ENCODE results near the gene PWWP2B.

PWWP2B gene

DNA sequence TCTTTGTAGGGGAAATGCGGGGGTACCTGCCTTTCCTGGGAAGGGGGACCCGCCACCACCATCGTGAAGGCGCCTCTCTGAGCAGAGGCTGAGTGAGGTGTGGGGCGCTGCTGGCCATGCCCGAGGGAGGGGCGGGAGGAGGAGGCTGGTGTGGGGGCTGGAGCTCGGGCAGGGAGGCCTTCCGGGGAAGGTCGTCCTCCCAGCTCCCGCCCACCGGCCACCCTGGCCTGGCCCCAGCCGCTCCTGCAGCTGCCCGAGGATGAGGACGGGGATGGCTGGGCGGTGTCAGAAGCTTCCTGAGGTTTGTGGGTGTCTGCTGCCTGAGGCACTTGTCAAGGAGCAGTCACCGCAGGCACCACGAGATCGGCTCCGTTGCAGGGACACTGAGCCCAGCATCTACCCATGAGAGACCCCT lies 11.4 kb downstream of the PWWP2B start:
- DNase-seq, result no peak

DNA sequence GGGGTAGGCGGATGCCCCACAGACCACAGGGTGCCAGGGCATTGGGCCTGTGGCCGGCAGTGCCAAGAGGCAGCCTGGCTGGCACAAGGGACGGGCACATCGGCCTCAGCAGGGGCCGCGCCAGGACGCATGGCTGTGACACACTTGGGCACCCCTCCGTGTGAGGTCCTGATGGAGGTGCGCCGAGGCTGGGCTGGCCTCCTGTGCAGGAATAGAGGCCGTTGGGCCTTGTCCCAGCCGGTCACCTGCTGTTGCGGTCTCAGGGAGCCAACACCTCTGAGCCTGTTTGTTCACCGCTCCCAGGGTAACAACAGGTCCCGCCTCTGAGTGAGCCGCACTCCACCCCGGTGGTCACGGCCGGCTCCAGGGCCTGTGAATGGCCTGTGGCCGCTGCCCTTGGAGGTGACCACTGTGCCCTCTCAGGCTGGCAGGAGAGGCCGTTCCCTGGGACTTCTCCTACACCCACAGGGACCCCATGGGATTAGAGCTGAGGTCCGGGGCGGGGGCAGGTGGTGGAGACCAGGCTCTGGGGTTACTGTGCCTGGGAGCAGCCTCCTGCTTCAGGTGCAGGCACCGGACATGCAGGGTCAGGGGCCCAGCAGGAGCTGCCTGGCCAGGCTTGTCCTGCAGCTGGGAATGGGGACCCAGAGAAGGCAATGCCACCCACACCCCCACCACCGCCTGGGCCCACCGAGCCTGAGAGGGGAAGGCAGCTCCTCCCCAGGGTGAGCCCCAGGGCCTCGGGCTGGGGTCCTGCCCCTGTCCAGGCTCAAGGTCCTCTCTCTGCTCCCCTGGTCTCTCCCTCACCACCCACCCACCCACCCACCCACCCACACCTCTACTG lies 12.0 kb downstream of the PWWP2B start:
- DNase-seq, result no peak

DNA sequence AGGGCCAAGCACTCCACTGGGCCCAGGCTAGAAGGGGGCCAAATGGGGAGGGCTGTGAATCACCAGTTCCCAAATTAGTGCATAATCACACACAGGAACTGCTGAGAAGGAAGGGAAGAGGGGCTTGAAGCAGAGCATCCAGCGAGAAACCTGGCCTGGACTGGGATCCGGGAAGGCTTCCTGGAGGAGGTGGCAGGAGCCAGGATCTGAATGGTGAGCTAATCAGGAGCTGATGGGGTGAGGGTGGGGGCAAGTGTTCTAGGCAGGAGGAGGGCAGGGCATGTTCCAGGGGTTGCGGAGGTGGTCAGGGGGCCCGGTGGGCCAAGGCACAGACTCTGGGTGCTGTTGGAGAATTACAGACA lies 12.6 kb downstream of the PWWP2B start:
- DNase-seq, result no peak

DNA sequence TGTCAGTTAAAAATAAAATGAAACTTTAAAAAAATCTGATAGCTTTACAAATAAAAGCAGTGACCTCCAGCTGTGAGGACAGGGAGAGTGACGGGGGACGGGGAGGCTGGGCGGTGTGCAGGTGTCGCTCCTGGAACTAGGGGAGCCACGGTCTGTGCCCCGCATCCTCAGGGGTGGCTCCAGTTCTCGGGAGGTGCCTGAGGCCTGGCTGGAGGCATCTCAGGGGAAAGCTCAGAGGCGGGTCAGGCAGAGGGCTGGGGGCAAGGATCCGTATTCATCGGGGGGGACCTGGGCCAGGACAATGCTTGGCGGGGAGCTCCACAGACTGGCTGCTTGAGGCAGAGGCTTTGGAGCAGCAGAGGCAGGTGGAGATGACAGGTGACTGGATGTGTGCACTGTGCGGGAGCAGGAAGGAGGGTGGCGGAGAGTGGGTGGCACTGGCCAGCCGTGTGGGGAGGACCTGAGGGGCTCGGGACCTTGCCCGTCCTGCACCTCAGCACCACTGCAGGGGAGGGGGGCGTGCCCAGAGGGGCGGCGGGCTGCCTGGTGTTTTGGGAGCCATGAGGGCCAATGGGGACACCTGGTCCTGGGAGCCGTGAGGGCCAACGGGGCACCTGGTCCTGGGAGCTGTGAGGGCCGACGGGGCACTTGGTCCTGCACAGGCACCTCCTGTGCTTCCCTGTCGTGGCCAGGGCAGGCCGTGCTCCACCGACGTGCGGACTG lies 13.2 kb downstream of the PWWP2B start:
- DNase-seq, result no peak

DNA sequence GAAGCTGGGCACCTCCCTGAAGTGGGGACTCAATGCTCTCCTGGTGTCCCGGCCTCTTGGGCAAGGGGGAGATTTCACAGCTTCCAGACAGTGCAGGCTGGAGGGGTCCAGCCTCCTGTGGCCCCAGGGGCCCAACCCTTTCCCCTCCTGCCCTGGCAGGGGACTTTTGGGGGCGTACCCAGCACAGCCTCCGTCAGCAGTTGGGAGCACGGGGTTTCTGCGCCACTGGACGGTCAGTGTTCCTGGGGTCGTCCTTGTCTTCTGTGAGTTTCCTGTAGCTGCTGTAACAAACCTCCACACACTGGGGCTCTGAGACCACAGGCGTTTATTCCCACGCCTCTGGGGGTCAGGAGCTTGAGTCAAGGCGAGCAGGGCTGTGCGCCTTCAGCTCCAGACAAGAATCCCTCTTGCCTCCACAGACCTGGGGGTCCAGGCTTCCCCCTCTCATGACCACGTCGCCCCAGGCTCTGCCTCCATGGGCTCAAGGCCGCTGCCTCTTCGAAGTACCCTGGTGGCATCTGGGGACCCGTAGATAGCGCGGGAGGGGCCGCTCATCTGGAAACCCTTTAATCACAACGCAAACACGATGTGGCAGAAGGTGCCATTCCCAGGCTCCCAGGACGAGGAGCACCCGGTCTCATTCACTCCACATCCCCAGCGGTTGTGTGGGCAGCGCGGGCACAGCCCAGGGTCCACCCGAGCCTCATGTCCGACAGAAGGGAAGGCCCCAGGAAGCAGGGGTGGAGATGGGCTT lies 14.0 kb downstream of the PWWP2B start:
- no peak for DNase-seq

DNA sequence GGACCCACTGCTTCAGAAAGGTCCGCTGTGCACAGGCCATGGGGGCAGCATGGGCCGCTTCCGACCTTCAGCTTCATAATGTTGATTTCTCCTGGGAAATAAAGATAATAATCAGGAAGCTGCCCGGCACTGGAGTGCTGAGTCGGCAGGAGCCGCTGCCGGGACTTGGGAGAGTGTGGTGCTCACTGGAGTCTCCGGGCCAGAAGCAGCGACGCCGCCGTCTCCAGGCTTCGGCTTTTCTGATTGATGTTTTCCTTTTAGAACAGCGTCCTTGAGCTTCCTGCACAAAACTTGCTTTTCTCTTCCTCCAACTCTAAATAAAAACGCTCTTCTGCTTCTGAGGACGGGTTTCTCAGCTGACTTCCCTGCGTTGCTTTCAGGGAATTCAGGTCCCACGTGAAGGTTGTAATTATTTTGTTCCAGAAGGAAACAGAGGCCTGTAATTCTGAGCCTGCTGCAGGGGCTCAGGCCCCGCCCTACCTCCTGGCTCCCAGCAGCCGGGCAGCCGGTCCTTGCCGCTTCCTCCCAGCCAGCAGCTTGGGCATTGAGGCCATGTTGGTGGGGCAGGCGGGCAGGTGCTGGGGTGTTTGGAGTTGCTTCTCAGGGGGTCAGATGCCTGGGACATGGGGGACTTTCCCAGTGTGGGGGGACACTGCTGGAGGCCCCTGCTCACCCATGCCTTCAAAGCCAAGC lies 14.7 kb downstream of the PWWP2B start:
- no peak for DNase-seq

DNA sequence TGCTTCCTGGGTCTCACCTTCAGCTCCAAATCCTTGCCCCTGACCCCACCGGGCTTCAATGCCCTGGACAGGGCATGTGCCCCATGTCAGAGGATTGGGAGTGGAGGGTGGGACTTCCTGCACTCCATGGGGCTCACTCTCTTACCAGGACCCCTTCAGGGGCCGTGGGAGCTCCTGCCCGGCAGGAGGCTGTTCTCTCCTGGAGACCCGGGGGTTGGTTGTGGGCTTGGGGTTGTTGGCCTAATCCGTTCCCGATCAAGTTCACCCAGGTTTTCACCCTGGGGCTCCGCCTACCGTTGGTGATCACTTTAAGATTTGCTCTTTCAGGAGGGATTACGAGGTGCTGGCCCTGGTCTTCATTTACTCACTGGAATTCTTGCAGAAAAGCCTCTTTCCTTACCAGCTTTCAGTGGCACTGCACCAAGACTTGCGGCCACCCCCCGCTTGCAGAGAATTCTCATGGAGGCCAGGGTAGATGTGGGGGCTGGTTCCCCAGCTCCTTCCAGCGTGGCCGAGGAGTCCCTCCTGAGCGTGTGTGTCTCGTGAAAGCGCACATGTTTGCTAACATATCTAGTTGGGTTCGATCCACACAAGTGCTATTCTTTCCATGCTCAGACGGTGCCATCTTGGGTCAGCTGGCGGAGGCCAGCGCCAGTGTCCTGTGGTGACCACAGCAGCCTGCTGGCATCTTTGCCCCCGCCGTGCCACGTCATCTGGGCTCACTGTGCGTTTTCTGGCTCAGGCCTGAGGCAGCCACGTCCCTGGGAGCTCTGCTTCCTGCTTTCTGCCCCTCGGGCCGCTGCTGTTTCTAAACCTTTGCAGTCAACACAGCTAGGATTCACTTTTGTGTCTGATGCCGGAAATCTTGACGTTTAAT lies 15.6 kb downstream of the PWWP2B start:
- DNase-seq, result no peak

DNA sequence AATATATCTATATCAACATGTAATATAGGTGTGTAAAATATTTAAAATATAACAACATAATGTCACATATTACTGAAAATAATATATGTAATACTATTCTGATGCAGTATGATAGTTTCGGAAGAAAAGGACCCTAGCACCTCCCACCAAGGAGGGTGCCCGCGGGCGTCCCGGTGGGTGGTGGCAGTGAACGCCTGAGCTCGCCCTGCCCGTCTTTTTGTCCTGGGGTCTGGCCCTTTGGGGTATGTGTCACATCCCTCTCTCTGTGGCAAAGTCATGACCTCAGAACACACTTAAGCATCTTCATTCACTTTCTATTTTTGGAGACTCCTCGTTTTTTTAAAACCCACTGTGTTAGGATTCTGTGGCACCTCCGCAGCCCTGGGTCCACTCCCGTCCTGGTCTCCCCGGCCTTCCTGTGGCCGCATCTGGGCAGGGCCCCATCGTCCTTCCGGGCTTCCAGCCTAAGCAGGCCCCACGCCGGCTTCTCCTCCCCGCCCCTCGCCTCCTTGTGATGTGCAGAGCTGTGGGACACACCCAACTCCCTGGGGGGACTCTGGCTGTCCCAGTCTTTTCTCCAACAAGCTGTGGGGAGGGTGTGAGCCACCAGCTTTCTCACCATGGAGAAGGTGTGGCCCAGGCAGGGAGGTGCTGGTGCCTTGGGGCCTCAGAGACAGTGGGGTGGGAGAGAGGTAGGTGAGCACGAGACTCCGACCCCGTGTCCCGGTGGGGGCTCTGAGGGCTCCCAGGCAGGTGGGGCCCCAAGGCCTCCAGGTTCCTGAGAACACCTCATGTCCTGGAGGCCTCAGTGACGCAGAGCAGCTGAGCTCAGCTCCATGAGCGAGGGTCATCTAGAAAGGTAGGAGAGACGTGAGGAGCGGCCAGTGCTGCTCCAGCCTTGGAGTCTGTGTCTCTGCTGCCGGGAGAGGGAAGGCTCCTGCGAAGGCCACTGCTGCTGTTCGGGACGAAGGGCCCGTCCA lies 16.5 kb downstream of the PWWP2B start:
- no peak for DNase-seq

DNA sequence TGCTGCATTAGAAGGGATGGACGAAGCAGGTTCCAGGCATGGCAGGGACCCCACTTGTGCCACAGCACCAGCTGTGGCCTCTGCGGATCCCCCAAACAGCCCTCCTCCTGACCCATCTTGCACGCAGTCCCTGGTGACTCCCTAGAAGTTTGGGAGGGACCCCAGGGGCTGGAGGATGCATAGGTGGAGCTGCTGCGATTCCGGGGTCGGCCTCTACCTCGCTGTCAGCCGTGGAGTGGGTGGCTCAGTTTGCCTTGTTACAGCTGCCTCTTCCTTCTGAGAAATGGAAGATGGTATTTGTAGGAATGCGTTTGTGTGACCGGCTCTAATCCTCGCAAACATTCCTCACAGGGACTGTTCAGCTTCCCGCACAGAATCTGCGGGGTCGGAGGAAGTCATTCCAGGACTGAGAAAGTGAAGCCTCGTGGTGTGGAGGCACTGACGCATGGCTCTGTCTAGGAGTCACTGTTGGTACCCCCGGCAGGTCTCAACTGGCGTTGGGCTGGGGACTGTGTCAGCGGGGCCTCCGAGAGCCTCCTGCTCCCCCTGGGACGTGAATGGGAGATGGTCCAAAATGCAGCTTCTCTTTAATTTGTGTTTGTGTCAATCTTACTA lies 17.5 kb downstream of the PWWP2B start:
- DNase-seq, result no peak

DNA sequence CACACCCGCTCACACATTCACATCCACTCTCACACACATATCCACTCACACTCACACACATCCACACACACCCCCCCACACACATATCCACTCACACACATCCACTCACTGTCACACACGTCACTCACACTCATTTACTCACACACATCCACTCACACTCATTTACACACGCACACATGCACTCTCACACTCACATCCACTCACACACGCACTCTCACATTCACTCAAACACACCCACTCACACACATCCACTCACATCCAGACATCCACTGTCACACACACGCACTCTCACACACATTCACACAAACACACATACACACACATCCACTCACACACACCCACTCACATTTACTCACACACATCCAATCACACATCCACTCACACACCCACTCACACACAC lies 18.3 kb downstream of the PWWP2B start:
- DNase-seq, result no peak

DNA sequence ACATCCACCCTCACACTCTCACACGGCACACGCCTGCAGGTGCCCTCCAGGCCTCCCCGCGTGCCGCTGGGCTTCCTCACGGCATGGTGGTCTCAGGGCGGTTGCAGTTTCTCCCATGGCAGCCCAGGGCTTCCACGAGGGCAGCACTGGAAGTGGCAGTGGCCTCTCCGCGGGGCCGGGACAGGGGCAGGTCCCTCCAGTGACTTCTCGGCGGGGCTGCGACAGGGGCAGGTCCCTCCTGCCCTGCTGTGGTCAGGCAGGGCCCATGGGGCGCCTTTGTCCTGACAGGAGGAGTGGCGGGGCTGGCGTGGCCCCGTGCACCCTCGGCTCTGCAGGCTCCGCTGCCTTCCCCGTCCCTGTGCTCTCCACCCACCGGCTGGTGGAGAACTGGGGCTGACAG lies 19.0 kb downstream of the PWWP2B start:
- no peak for DNase-seq

DNA sequence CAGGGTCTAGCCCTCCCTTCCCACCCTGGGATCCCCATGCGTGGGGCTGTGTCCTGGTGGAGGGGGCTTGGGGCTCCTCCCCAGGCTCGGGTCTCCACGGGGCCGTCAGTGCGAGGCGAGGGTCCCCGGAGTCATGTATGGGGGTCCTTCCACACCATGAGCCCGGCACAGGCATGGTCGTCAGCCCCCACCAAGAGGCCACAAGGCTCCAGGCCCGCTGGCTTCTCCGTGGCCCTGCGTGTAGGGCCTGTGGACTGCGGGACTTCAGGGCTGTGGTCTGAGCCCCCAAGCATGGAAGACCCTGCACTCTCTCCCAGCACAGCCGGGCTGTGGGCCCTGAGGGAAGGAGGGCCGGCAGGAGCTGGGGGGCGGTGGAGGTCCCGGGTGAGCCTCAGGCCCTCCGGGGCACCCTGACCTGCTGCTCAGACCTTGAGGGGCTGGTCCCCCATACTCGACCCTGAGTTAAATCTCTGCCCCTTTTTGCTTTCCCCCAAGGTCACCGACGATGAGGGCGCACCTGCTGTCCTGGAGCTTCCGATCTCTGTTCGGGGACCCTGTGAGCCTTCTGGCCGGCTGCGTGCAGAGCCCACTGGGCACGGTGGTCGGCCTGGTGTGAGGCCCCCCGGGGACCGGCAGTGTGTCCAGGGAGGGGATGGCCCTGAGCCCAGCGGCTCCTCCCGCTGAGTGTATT lies 19.7 kb downstream of the PWWP2B start:
- DNase-seq, result no peak

DNA sequence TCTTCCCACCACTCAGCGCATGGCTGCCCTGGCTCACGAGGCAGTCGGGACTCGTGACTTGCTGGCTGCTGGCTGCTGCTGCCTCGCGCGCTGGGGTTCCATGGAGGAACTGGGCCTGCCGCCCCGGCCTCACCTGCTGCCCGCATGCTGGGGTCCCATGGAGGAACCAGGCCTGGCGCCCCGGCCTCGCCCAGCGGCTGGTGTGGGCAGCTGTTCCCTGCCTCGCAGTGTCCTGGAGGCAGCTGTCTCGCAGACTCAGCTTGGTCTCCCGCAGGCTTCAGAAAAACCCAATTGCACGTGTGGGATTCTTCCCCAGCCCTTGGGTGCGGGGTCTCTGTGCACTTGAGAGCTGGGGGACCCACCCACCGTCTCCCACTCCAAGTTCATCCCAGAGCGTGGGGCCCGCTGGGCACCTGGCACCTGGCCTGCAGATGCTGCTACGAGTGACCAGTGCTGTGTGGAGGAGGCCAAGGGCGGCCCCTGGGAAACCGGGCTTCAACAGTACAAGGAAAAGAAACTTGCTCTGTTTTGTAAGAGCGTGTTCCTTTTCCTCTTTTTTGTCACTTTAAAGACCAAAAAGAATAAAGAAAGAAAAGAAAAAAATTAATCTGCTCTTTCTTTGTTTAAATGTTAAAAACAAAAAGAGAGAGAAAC lies 20.4 kb downstream of the PWWP2B start:
- DNase-seq, result no peak

DNA sequence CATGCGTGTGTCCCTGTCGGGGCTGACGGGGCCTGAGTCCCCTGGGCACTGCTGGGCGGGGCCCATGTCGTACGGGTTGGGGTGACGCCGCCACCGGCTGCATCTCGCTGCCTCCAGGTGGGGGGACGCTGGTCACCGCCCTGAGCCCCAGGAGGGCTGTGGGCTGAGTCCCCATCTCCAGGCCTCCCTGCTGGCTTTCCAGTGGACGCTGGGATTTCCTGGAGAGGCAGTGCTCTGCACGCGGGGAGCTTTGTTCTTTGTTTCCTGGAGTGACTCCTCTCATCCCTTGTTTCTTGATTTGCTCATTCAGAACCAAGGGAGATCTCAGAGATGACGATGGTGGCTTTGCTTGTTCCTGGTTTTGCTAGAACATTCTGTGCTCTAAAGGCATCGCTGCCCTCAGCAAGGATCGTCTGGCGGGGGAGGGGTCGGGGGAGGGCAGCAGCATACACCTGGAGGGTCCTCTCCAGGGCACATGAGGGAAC lies 21.0 kb downstream of the PWWP2B start:
- DNase-seq, result no peak

DNA sequence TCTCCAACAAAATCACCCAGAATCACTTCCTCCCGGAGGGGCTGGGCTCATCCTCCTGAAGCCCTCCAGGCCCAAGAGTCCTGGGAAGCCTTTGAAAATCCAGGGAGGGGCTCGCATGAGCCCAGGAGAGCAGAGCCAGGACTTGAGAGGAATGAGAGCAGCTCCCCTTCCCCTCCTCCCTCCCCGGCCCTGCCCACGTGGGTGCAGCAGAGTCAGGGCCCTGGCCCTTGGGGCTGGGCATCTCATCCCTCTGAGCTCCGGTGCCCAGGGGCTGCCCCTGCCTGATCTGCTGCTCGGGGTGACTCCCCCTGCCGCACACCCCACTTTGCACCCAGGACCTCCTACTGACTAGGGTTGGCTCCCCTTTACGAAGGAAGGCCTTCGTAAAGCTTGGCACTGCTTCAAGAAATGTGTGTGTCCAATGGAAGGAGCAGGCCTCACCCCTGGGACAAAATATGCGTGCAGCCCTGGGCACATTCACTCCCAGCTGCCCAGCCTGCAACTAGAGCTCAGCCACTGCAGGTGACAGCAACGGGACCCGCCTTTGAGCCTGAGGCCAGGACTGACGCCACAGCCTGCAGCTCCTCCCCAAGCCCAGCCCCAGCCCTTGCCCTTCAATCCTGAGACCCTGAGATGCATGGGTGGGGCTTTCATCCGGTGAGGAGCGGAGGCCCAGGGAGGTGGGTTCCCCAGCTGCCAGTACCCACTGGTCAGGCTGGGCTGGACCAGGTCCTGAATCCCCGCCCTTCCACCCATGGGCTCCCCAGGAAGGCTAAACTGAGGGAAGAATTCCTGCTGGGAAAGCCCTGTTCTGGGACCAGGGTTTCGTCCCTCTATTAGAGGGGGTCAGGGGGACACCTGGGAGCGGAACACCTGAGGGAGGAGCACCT lies 21.8 kb downstream of the PWWP2B start:
- no peak for DNase-seq

DNA sequence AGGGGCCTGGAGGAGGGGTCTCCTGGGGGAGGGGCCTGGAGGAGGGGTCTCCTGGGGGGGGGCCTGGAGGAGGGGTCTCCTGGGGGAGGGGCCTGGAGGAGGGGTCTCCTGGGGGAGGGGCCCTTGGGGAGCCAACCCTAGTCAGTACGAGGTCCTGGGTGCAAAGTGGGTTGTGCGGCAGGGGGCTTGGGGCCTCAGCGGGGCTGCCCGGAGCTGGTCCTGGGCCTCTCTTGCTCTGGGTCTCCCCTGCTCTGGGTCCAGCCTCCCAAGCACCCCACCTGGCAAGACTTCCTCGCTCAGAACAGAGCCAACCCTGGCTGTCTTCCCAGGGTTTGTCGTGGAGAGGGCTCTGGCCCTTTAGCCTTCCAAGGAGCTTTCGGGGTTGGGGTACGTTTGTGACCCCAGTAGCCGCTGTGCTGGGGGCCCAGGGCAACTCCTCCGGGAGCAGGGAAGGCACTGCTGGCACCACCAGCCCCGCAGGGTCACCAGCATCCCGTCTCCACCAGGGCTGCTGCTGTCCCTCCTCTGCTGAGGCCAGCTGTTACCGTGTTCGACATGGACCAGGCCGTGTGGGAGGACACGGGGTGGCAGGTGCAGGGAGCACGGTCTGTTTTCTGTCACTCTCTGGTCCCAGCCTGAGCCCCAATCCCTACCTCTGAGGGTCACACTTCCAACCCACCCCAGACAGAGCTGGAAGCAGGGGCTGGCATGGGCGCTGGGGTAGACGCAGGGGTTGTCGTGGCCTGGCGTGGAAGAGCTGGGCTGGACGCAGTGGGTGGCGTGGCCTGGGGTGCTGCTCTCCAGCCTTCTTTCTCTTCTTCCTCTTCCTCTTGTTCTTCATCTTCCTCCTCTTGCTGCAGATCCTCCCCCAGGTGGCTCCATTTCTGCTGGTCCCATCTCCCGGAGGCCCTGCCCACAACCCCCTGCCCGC lies 22.8 kb downstream of the PWWP2B start:
- DNase-seq, result no peak

DNA sequence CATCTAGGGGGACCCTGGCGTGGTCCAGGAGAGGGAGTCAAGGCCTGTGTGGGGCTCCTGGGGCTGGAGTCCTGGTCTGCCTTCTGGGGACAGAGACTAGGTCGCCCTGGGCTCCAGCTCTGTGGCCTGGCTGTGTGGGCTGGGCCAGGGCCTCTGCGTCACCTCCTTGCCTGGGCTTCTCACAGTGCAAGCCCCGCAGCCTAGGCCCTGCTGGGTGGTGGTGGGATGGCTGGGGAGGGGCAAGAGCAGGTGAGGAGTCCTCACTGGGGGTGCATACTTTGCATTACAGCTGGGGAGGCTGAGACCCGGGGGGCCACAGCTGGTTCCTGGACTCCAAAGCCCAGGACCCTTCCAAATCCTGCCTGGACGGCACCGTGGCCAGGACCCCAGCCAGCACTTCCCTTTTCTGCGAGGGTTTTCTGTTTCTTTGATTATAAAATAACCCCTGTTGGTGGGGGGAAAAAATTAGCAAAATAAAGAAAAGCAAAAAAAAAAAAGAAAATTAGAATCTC lies 23.5 kb downstream of the PWWP2B start:
- DNase-seq, result no peak

All from EL (cell line).